Caco-2 (cell line): ENCODE results near the gene LRBA. TPM values are rescaled to one million over a fixed set of nuclear protein-coding genes. Genes with fewer than 3 reads are reported as not detected.

ENCODE experiments used
- BruUV-seq: library from RNA; stranded (reverse); fragments of 400-500 nt; replicated peaks from 2 replicates; lab custom pipeline; 2021; lab: Mats Ljungman, UMichigan
- CTCF ChIA-PET: fragments of 300-600 bp; sonication (Branson Sonifier 250); formaldehyde crosslinking; loops from one replicate; lab custom pipeline; 2022; ENCODE audit warnings: antibody characterized with exemption; lab: Charles Lee
- POLR2A ChIA-PET: fragments of 300-600 bp; sonication (Branson Sonifier 250); formaldehyde crosslinking; loops from one replicate; lab custom pipeline; 2022; ENCODE audit warnings: antibody characterized with exemption; lab: Charles Lee
- DNase-seq, 2 experiments: peaks; one replicate each; pipeline versions ENCODE4 v3.0.0 to v3.0.0-alpha.2; 2020 to 2022
- H3K27me3 ChIP-seq: replicated peaks from 2 replicates; pipeline ENCODE4 v1.6.0; 2011; ENCODE audit warnings: low read length; ENCODE audit not compliant: control insufficient read depth, insufficient read depth
- H3K36me3 ChIP-seq: 2 replicates; pipeline ENCODE4 v1.5.1; 2011; ENCODE audit warnings: low read length; ENCODE audit not compliant: control insufficient read depth, insufficient read depth
- H3K4me1 ChIP-seq: fragments of 250-450 bp; sonication (Bioruptor Pico); 2 replicates; pipeline ENCODE4 v1.5.1; 2020; ENCODE audit warnings: mild to moderate bottlenecking
- H3K4me3 ChIP-seq: 2 replicates; pipeline ENCODE4 v1.5.1; 2011; ENCODE audit warnings: low read depth, mild to moderate bottlenecking, control low read depth, low read length
- H3K9me3 ChIP-seq: fragments of 250-450 bp; sonication (Bioruptor Pico); 2 replicates; pipeline ENCODE4 v1.5.1; 2020; ENCODE audit warnings: mild to moderate bottlenecking, moderate library complexity
- H3K27ac Mint-ChIP-seq: one replicate; pipeline ENCODE4 v1.8.0; 2022; ENCODE audit warnings: mixed read lengths; ENCODE audit not compliant: unreplicated experiment
- H3K27me3 Mint-ChIP-seq: one replicate; pipeline ENCODE4 v1.8.0; 2022; ENCODE audit warnings: mixed read lengths; ENCODE audit not compliant: insufficient read depth, unreplicated experiment
- H3K36me3 Mint-ChIP-seq: one replicate; pipeline ENCODE4 v1.8.0; 2022; ENCODE audit warnings: mild to moderate bottlenecking, mixed read lengths; ENCODE audit not compliant: insufficient read depth, unreplicated experiment
- H3K4me1 Mint-ChIP-seq: one replicate; pipeline ENCODE4 v1.8.0; 2022; ENCODE audit warnings: low read depth, mixed read lengths; ENCODE audit not compliant: unreplicated experiment
- H3K4me3 Mint-ChIP-seq: one replicate; pipeline ENCODE4 v1.8.0; 2022; ENCODE audit warnings: mild to moderate bottlenecking, moderate library complexity, mixed read lengths; ENCODE audit not compliant: unreplicated experiment
- H3K9me3 Mint-ChIP-seq: one replicate; pipeline ENCODE4 v1.8.0; 2022; ENCODE audit warnings: mixed read lengths; ENCODE audit not compliant: unreplicated experiment
- CTCF ChIP-seq, 2 experiments: fragments of 200-600 bp in 1 of 2; IDR thresholded peaks; 1 replicate in 1 of 2; 2 replicates in 1 of 2; pipeline versions ENCODE4 v1.5.1 to v1.8.0; 2011 to 2022; ENCODE audit warnings: antibody characterized with exemption in 1 of 2, control low read depth in 1 of 2, inconsistent platforms in 1 of 2, low read depth in 1 of 2, low read length in 1 of 2, mild to moderate bottlenecking in 1 of 2, moderate library complexity in 1 of 2; ENCODE audit not compliant: insufficient read depth in 1 of 2, severe bottlenecking in 1 of 2, unreplicated experiment in 1 of 2
- intact Hi-C: fragments of 100-400 bp; cut with micrococcal nuclease; formaldehyde crosslinking; loops from one replicate; pipeline ENCODE4 v1.10.0; 2022; ENCODE audit not compliant: unreplicated experiment
- total RNA-seq: library from RNA; stranded (reverse); gene quantifications from 2 replicates; pipeline ENCODE4 v1.2.3, GENCODE V29; 2022

The LRBA gene
- total RNA-seq, 1 experiment from 2014 or later, result 53.2 TPM

- CTCF ChIA-PET, result no interaction called here
- peaks cover 6% of the 10 kb centered on the region for H3K4me1 Mint-ChIP-seq
- no TSS peak for BruUV-seq
- no peaks in the 10 kb centered on the region for H3K36me3 Mint-ChIP-seq
- no peak overlapping the region for H3K4me3 Mint-ChIP-seq
- no peaks in the 10 kb centered on the region for H3K9me3 Mint-ChIP-seq
- Histone ChIP-seq H3K27me3 (no peaks in the 10 kb centered on the region), H3K36me3 (no peaks in the 10 kb centered on the region), H3K4me1 (no peaks in the 10 kb centered on the region), H3K9me3 (no peaks in the 10 kb centered on the region; the same call in 1 of the 2 replicates), H3K4me3 (no peak overlapping the region)
- no peak for TF ChIP-seq CTCF (IDR thresholded peaks at IDR 0.05; ENCODE audit: insufficient read depth in 1 of 2, low read depth in 1 of 2, low read length in 1 of 2, severe bottlenecking in 1 of 2, unreplicated experiment in 1 of 2)
- POLR2A ChIA-PET, result no interaction called here
- no peaks in the 10 kb centered on the region for H3K27me3 Mint-ChIP-seq
- intact Hi-C loops, result no loop called here
- no peak for DNase-seq
- no peak overlapping the region for H3K27ac Mint-ChIP-seq
Observed at GRCh38 chr4:150647008-150647407, 368.1 kb downstream of the LRBA start.

- peaks cover 6% of the 10 kb centered on the region for H3K4me1 Mint-ChIP-seq
- no peak overlapping the region for H3K27ac Mint-ChIP-seq
- CTCF ChIA-PET, result no interaction called here
Observed at GRCh38 chr4:150641612-150642011, 373.5 kb downstream of the LRBA start.

DNA sequence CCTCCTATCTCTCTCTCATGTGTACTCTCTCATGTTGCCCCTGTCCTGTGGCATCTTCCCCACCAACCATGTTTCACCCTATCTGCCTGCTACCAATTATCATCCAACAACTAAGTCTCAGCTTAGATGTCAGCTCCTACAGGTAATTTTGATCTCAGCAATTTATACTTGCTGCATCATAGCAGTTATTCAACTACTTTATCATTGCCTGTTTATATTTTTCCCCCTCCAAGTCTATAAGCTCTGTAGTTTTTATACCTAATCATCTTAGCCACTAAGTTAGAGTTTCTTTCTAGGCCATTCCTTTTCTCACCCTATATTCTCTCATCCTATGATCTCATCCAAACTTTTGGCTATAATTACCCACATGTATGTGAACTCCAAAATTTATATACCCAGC lies 382.4 kb downstream of the LRBA start:
- peaks cover 6% of the 10 kb centered on the region for H3K36me3 Mint-ChIP-seq
- TF ChIP-seq CTCF (IDR thresholded peaks at IDR 0.05; ENCODE audit: insufficient read depth in 1 of 2, low read depth in 1 of 2, low read length in 1 of 2, severe bottlenecking in 1 of 2, unreplicated experiment in 1 of 2), result no peak
- peaks cover 18% of the 10 kb centered on the region for H3K9me3 Mint-ChIP-seq
- no peaks in the 10 kb centered on the region for H3K4me1 Mint-ChIP-seq
- Histone ChIP-seq H3K9me3 (no peaks in the 10 kb centered on the region), H3K36me3 (no peaks in the 10 kb centered on the region), H3K4me3 (no peak overlapping the region), H3K4me1 (no peaks in the 10 kb centered on the region), H3K27me3 (no peaks in the 10 kb centered on the region; the same call in 1 of the 2 replicates)
- no peaks in the 10 kb centered on the region for H3K27me3 Mint-ChIP-seq
- no peak overlapping the region for H3K27ac Mint-ChIP-seq
- no TSS peak for BruUV-seq
- CTCF ChIA-PET, result no interaction called here
- intact Hi-C loops, result no loop called here
- POLR2A ChIA-PET, result no interaction called here
- no peak overlapping the region for H3K4me3 Mint-ChIP-seq
- DNase-seq, result no peak

More at GRCh38 chr4:150641612-150642011, 373.5 kb downstream of the LRBA start:
- no peaks in the 10 kb centered on the region for H3K36me3 ChIP-seq
- no peak for DNase-seq
- H3K9me3 ChIP-seq, result no peaks in the 10 kb centered on the region; the same call in 1 of the 2 replicates
- no peaks in the 10 kb centered on the region for H3K4me1 ChIP-seq
- BruUV-seq, result no TSS peak
- Mint-ChIP-seq H3K27me3 (no peaks in the 10 kb centered on the region), H3K4me3 (no peak overlapping the region), H3K9me3 (peaks cover 10% of the 10 kb centered on the region), H3K36me3 (no peaks in the 10 kb centered on the region)
- H3K4me3 ChIP-seq, result no peak overlapping the region
- POLR2A ChIA-PET, result no interaction called here
- no peaks in the 10 kb centered on the region for H3K27me3 ChIP-seq
- TF ChIP-seq CTCF (IDR thresholded peaks at IDR 0.05; ENCODE audit: insufficient read depth in 1 of 2, low read depth in 1 of 2, low read length in 1 of 2, severe bottlenecking in 1 of 2, unreplicated experiment in 1 of 2), result no peak
- intact Hi-C loops, result no loop called here
